ENCODE measurements around the gene CCDC191. TPM values are rescaled to one million over a fixed set of nuclear protein-coding genes. Genes with fewer than 3 reads are reported as not detected.

CCDC191 gene
- total RNA-seq, 6 experiments from 2014 or later: 0.83 to 1.5 (median 1.2) TPM

- Mint-ChIP-seq H3K9me3 (no peaks in the 10 kb centered on the region), H3K27ac (peak overlapping the region; percentile 64), H3K27me3 (ENCODE audit: insufficient read depth) (no peaks in the 10 kb centered on the region), H3K4me3 (no peak overlapping the region), H3K36me3 (ENCODE audit: low read depth) (peaks cover 48% of the 10 kb centered on the region), H3K4me1 (ENCODE audit: low read depth) (peaks cover 45% of the 10 kb centered on the region)
- peak; percentile 5 for DNase-seq
- no peak for TF ChIP-seq CTCF (IDR thresholded peaks at IDR 0.05)
Observed at GRCh38 chr3:114078126-114078525, 21.8 kb upstream of the CCDC191 start.

GRCh38 chr3:114076711-114077110, 20.4 kb upstream of the CCDC191 start:
- H3K9me3 Mint-ChIP-seq: no peaks in the 10 kb centered on the region
- H3K4me3 Mint-ChIP-seq: no peak overlapping the region
- H3K27ac Mint-ChIP-seq: no peak overlapping the region
- TF ChIP-seq CTCF (IDR thresholded peaks at IDR 0.05): no peak
- no peak for DNase-seq
- peaks cover 39% of the 10 kb centered on the region for H3K36me3 Mint-ChIP-seq (ENCODE audit: low read depth)
- H3K27me3 Mint-ChIP-seq (ENCODE audit: insufficient read depth): no peaks in the 10 kb centered on the region
- H3K4me1 Mint-ChIP-seq (ENCODE audit: low read depth): peaks cover 36% of the 10 kb centered on the region

- no peak for TF ChIP-seq CTCF (IDR thresholded peaks at IDR 0.05)
- peak overlapping the region; percentile 23; the same call in 1 of the 2 replicates for H3K27ac Mint-ChIP-seq
- no peaks in the 10 kb centered on the region for H3K9me3 Mint-ChIP-seq
- H3K4me3 Mint-ChIP-seq: no peak overlapping the region
- no peak for DNase-seq
- H3K36me3 Mint-ChIP-seq (ENCODE audit: low read depth): peaks cover 23% of the 10 kb centered on the region
- H3K27me3 Mint-ChIP-seq (ENCODE audit: insufficient read depth): no peaks in the 10 kb centered on the region
- H3K4me1 Mint-ChIP-seq (ENCODE audit: low read depth): no peaks in the 10 kb centered on the region
Observed at GRCh38 chr3:114071786-114072185, 15.5 kb upstream of the CCDC191 start.

- H3K4me3 Mint-ChIP-seq: no peak overlapping the region
- H3K27me3 Mint-ChIP-seq (ENCODE audit: insufficient read depth): no peaks in the 10 kb centered on the region
- peaks cover 18% of the 10 kb centered on the region for H3K36me3 Mint-ChIP-seq (ENCODE audit: low read depth)
- no peak for DNase-seq
- H3K27ac Mint-ChIP-seq: no peak overlapping the region
- TF ChIP-seq CTCF (IDR thresholded peaks at IDR 0.05): no peak
- H3K9me3 Mint-ChIP-seq: no peaks in the 10 kb centered on the region
- 0 out of 2 replicates have a peak, but pooled peaks cover 4% of the 10 kb centered on the region for H3K4me1 Mint-ChIP-seq (ENCODE audit: low read depth)
Observed at GRCh38 chr3:114068336-114068735, 12.0 kb upstream of the CCDC191 start.

GRCh38 chr3:114067804-114068203, 11.5 kb upstream of the CCDC191 start:
- H3K27ac Mint-ChIP-seq: no peak overlapping the region

More at GRCh38 chr3:114067804-114068203, 11.5 kb upstream of the CCDC191 start:
- Mint-ChIP-seq H3K4me3 (no peak overlapping the region), H3K4me1 (ENCODE audit: low read depth) (0 out of 2 replicates have a peak, but pooled peaks cover 4% of the 10 kb centered on the region), H3K9me3 (no peaks in the 10 kb centered on the region), H3K36me3 (ENCODE audit: low read depth) (peaks cover 18% of the 10 kb centered on the region), H3K27me3 (ENCODE audit: insufficient read depth) (no peaks in the 10 kb centered on the region)
- TF ChIP-seq CTCF (IDR thresholded peaks at IDR 0.05): no peak
- DNase-seq: no peak
